Stimulated activated CD8-positive, alpha-beta memory T cell treated with anti-CD3 and anti-CD28 coated beads, Interleukin-7, amount 100 ng/mL, for 24 hours (primary cell): ENCODE measurements around the gene HSPA1A.
"Not testable (repeated sequence)": the region's sequence is repeated elsewhere in the genome, so short reads cannot be mapped to it uniquely, and the experiment has no call there.

Experiments
- DNase-seq: peaks from one replicate; pipeline ENCODE4 v3.0.0-alpha.2; 2020; ENCODE audit warnings: low read depth

HSPA1A gene

DNA sequence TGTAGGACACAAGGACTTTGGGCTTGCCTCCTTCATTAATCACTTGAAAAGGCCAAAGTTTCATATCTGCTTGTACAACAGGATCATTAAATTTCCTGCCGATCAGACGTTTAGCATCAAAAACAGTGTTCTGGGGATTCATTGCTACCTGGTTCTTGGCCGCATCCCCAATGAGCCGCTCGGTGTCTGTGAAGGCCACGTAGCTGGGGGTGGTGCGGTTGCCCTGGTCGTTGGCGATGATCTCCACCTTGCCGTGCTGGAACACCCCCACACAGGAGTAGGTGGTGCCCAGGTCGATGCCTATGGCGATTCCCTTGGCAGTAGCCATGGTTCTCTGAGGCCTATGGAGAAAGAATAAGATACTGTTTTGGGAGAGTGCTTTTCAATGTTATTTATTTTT, 3.7 kb upstream of the HSPA1A start:
- DNase-seq: no peak

DNA sequence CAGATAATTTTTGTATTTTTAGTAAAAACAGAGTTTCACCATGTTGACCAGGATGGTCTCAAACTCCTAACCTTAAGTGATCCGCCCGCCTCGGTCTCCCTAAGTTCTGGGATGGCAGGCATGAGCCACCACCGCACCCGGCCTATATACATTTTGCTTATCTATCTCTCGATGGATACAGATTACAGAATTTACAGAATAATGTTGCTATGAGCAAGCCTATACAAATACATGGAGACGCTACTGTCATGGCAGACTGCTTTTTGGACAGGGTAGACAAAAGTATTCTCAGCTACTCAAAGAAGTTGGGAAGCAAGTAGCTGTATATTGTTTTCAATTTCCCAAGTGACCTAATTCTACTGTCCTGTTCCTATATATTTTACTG, 1.9 kb upstream of the HSPA1A start:
- no peak for DNase-seq

- peak; percentile 38 for DNase-seq
Observed at GRCh38 chr6:31814677-31815024, 692 bp upstream of the HSPA1A start.

GRCh38 chr6:31817133-31817928, 2.0 kb downstream of the HSPA1A start:
- not testable (repeated sequence) for DNase-seq

DNA sequence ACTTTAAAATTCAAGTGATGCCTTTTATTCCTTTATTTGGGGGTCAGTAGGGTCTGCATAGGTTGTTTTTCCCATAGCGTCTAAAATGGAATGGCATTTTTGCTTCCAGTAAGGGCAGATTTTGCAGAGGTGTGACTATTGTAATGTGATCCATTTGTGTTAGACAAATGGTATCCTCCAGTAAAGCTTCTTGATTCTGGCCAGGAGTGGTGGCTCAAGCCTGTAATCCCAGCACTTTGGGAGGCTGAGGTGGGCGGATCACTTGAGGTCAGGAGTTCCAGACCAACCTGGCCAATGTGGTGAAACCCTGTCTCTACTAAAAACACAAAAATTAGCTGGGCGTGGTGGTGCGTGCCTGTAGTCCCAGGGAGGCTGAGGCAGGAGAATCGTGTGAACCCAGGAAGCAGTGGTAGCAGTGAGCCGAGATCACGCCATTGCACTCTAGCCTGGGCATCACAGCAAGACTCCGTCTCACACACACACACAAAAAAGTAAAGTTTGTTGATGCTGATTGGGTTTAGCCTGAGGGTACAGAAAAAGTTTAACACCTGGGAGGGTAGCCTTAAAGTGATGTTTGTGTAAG, 2.7 kb downstream of the HSPA1A start:
- not testable (repeated sequence) for DNase-seq

DNA sequence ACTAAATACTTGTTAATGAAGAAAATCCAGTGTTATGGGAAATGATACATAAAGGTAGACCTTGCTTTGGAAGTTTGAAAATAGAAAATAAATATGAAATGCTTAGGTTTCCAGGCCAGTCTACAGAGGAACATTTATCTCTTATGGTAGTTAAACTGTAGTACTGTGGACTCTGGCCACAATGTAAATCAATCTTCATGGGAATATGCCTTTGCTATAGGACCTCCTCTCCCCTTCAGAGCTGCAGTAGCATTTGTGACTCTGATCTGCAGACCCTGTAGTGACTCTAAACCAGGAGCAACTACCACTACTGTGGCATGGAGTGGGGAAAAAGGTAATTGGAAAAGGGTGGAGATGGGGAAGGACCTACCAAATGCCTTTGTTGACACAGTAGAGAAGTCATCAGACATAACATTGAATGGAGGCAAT, 4.5 kb downstream of the HSPA1A start:
- DNase-seq: no peak

- DNase-seq: not testable (repeated sequence)
Observed at GRCh38 chr6:31820399-31820798, 5.1 kb downstream of the HSPA1A start.

- DNase-seq: peak; percentile 51
Observed at GRCh38 chr6:31821301-31822035, 6.1 kb downstream of the HSPA1A start.

- no peak for DNase-seq
Observed at GRCh38 chr6:31822036-31822821, 6.9 kb downstream of the HSPA1A start.

DNA sequence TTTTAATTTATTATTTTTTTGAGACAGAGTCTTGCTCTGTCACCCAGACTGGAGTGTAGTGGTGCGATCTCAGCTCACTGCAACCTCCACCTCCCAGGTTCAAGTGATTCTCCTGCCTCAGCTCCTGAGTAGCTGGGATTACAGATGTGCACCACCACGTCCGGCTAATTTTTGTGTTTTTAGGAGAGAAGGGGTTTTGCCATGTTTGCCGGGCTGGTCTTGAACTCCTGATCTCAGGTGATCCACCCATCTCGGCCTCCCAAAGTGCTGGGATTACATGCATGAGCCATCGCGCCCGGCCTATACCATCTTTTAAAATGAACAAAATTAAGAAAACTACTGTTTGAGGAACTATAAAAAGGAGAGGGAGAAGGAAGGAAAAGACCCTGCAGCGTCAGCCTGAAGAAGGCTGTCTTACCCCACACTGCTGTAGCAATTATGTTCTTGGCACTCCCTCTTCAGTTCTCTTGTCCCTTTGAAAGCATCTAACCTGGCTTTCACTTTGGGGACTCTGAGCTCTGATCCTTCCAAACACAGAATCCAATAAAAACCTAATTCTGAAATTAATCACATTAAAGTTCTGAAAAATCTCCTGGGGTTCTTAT, 8.4 kb downstream of the HSPA1A start:
- DNase-seq: not testable (repeated sequence)

- DNase-seq: no peak
Observed at GRCh38 chr6:31825553-31825952, 10.2 kb downstream of the HSPA1A start.

DNA sequence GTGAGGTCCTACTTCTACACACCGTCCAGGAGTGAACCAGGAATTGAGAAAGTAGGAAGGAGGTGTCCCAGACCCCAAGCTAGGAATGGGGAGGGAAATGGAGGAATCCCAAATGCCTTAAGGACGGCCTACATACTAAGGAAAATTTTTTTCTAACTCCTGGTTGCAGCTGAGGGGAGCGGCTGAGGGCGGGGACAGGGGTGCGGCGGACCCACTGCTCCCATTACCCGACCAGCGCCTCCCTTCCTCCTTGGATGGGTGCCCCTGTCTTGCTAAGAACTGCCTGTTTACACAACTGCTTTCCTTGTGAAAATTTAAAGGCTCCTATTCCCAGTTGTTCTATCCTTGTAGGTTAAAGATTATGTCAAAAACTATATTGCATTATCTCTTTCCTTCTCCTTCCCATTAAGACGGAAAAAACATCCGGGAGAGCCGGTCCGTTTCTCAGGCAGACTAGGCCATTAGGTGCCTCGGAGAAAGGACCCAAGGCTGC, 11.5 kb downstream of the HSPA1A start:
- DNase-seq: no peak

DNA sequence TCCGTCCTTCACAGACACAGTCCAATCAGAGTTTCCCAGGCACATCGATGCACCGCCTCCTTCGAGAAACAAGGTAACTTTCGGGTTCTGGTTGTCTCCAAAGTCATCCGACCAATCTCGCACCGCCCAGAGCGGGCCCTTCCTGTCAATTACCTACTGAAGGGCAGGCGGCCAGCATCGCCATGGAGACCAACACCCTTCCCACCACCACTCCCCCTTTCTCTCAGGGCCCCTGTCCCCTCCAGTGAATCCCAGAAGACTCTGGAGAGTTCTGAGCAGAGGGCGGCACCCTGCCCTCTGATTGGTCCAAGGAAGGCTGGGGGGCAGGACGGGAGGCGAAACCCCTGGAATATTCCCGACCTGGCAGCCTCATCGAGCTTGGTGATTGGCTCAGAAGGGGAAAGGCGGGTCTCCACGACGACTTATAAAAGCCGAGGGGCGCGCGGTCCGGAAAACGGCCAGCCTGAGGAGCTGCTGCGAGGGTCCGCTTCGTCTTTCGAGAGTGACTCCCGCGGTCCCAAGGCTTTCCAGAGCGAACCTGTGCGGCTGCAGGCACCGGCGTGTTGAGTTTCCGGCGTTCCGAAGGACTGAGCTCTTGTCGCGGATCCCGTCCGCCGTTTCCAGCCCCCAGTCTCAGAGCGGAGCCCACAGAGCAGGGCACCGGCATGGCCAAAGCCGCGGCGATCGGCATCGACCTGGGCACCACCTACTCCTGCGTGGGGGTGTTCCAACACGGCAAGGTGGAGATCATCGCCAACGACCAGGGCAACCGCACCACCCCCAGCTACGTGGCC, 12.1 kb downstream of the HSPA1A start, which contains the start of gene HSPA1B:
Gene HSPA1B (plus strand): TSS at position 453 of the 794 bp plus-strand sequence. CDS start 213 bp downstream, at position 666.
- peak; percentile 82 for DNase-seq

DNA sequence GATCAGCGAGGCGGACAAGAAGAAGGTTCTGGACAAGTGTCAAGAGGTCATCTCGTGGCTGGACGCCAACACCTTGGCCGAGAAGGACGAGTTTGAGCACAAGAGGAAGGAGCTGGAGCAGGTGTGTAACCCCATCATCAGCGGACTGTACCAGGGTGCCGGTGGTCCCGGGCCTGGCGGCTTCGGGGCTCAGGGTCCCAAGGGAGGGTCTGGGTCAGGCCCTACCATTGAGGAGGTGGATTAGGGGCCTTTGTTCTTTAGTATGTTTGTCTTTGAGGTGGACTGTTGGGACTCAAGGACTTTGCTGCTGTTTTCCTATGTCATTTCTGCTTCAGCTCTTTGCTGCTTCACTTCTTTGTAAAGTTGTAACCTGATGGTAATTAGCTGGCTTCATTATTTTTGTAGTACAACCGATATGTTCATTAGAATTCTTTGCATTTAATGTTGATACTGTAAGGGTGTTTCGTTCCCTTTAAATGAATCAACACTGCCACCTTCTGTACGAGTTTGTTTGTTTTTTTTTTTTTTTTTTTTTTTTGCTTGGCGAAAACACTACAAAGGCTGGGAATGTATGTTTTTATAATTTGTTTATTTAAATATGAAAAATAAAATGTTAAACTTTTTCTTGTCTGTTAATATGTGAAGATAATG, 14.4 kb downstream of the HSPA1A start:
- no peak for DNase-seq

DNA sequence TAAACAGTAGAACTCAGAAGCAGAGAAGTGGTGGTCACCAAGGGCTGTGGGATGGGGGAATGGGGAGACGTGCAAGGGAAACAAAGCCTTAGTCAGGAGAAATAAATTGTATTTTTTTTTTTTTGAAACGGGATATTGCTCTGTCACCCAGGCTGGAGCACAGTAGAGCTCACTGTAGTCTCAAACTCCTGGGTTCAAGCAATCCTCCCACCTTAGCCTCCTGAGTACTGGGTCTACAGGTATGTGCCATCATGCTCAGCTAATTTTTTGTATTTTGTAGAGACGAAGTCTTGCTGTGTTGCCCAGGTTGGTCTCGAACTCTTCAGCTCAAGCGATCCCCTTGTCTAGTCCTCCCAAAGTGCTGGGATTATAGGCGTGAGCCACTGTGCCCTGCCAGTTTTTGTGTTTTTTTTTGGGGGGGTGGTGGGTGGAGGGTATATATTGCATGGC, 15.6 kb downstream of the HSPA1A start:
- DNase-seq: no peak

DNA sequence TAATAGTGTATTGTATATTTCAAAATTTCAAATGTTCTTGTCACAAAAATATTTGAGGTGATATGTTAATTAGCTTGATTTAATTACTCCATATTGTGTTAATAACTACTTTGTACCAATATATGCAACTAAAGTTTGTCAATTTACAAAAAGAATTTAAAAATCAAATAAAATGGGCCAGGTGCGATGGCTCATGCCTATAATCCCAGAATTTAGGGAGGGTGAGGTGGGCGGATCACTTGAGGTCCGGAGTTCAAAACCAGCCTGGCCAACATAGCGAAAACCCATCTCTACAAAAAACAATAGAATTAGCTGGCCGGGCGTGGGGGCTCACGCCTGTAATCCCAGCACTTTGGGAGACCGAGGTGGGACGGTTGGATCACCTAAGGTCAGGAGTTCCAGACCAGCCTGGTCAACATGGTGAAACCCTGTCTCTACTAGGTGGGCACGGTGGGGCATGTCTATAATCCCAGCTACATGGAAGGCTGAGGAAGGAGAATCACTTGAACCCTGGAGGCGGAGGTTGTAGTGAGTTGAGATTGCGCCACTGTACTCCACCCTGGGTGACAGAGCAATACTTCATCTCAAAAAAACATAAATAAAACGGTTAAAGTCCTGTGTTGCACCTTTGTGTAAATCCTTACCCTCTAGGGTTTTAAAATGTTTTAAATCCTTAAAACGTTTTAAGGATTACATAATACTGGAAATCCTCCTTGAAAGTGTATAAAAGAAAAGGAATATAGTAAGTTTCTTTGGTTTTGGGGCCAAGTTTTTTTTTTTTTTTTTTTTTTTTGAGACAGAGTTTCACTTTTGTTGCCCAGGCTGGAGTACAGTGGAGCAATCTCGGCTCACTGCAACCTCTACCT, 16.2 kb downstream of the HSPA1A start:
- DNase-seq: no peak

- DNase-seq: peak; percentile 58
Observed at GRCh38 chr6:31834367-31835250, 19.3 kb downstream of the HSPA1A start.

- DNase-seq: no peak
Observed at GRCh38 chr6:31836047-31836473, 20.7 kb downstream of the HSPA1A start.
